GM12878 (cell line): ENCODE results near the gene NUP93. TPM values are rescaled to one million over a fixed set of nuclear protein-coding genes. Genes with fewer than 3 reads are reported as not detected.

Experiments
- CBX3 ChIP-seq: fragments of 200-600 bp; sonication (generic); IDR thresholded peaks from 2 replicates; pipeline ENCODE4 v1.6.1; 2016; ENCODE audit warnings: low read depth, borderline replicate concordance
- CBX5 ChIP-seq: sonication (generic); IDR thresholded peaks from 2 replicates; pipeline ENCODE4 v1.6.1; 2016; ENCODE audit warnings: low read depth, moderate library complexity, mild to moderate bottlenecking, inconsistent platforms
- EED ChIP-seq: sonication (generic); IDR thresholded peaks from 2 replicates; pipeline ENCODE4 v1.6.1; 2016; ENCODE audit warnings: antibody characterized with exemption, low read depth
- EP300 ChIP-seq, 2 experiments: fragments of 150-350 bp in 1 of 2; IDR thresholded peaks; 2 replicates each; pipeline ENCODE4 v1.6.1; 2011 to 2012; ENCODE audit warnings: low read depth in 2 of 2, low read length in 2 of 2, borderline replicate concordance in 1 of 2, improper control_type of control experiment in 1 of 2, inconsistent platforms in 1 of 2; ENCODE audit not compliant: control insufficient read depth in 1 of 2
- FOXM1 ChIP-seq: IDR thresholded peaks from 2 replicates; pipeline ENCODE4 v1.6.1; 2012; ENCODE audit warnings: low read depth, mild to moderate bottlenecking, inconsistent platforms, low read length, moderate library complexity
- GABPA ChIP-seq: IDR thresholded peaks from 2 replicates; pipeline ENCODE4 v1.6.1; 2014; ENCODE audit warnings: antibody characterized with exemption, low read depth, mild to moderate bottlenecking, inconsistent platforms
- GATAD2B ChIP-seq: fragments of 450-650 bp; conservative IDR thresholded peaks from 2 replicates; pipeline ENCODE4 v1.6.1; 2017; ENCODE audit warnings: low read depth, mild to moderate bottlenecking, moderate library complexity
- HCFC1 ChIP-seq: fragments of 150-350 bp; IDR thresholded peaks from 2 replicates; pipeline ENCODE4 v1.6.1; 2014; ENCODE audit warnings: low read length
- HDAC2 ChIP-seq: fragments of 200-600 bp; sonication (generic); IDR thresholded peaks from 2 replicates; pipeline ENCODE4 v1.6.1; 2017
- KDM1A ChIP-seq: fragments of 200-600 bp; sonication (generic); IDR thresholded peaks from 2 replicates; pipeline ENCODE4 v1.6.1; 2016; ENCODE audit warnings: borderline replicate concordance
- MYB ChIP-seq: fragments of 150-350 bp; IDR thresholded peaks from 2 replicates; pipeline ENCODE4 v1.6.1; 2014; ENCODE audit warnings: mild to moderate bottlenecking, low read depth, low read length, borderline replicate concordance
- NR2F1 ChIP-seq: fragments of 450-650 bp; conservative IDR thresholded peaks from 2 replicates; pipeline ENCODE4 v1.6.1; 2017; ENCODE audit warnings: mild to moderate bottlenecking
- SMAD1 ChIP-seq: fragments of 450-650 bp; IDR thresholded peaks from 2 replicates; pipeline ENCODE4 v1.6.1; 2018; ENCODE audit warnings: mild to moderate bottlenecking, low read depth; ENCODE audit not compliant: partially characterized antibody
- STAT1 ChIP-seq: fragments of 450-650 bp; conservative IDR thresholded peaks from 2 replicates; pipeline ENCODE4 v1.6.1; 2014; ENCODE audit warnings: antibody characterized with exemption, mild to moderate bottlenecking
- SUPT20H ChIP-seq: IDR thresholded peaks from 2 replicates; pipeline ENCODE4 v1.6.1; 2011; ENCODE audit warnings: low read depth, mild to moderate bottlenecking, low read length, moderate library complexity, borderline replicate concordance; ENCODE audit not compliant: control insufficient read depth
- TCF7 ChIP-seq: IDR thresholded peaks from 2 replicates; pipeline ENCODE4 v1.6.1; 2014; ENCODE audit warnings: antibody characterized with exemption, borderline replicate concordance
- ZNF207 ChIP-seq: fragments of 450-650 bp; IDR thresholded peaks from 2 replicates; pipeline ENCODE4 v1.6.1; 2014; ENCODE audit warnings: antibody characterized with exemption, mild to moderate bottlenecking, borderline replicate concordance
- ZNF217 ChIP-seq: fragments of 450-650 bp; IDR thresholded peaks from 2 replicates; pipeline ENCODE4 v1.6.1; 2017; ENCODE audit warnings: antibody characterized with exemption, mild to moderate bottlenecking
- polyA plus RNA-seq, 11 experiments: library from polyadenylated mRNA; depleted of rRNA in 4 of 11; unstranded in 6 of 11; stranded (reverse) in 5 of 11; fragments of >200 nt; fragmentation: Nextera tagmentation in 4 of 11; fragmentation: Illumina TruSeq in 1 of 11; extraction: Ambion mirVana in 4 of 11; extraction: Trizol in 1 of 11; gene quantifications; 1 replicate in 1 of 11; 2 replicates in 10 of 11; pipeline versions ENCODE4 v1.2.1 to v1.2.3, GENCODE V29; 2011 to 2016; ENCODE audit warnings: inconsistent platforms in 2 of 11, missing spikeins in 2 of 11, low read depth in 1 of 11
- total RNA-seq, 4 experiments: library from RNA; depleted of rRNA in 3 of 4; stranded (reverse); fragments of >200 nt in 3 of 4; fragmentation: Illumina TruSeq in 1 of 4; extraction: Trizol in 1 of 4; gene quantifications; 2 replicates each; pipeline versions ENCODE4 v1.2.1 to v1.2.3, GENCODE V29; 2013 to 2021
- TF ChIP-seq, protein P1 (sequence below): IDR thresholded peaks from 2 replicates; pipeline ENCODE4 v1.6.1; 2011; ENCODE audit warnings: low read depth, low read length, improper control_type of control experiment, borderline replicate concordance
- TF ChIP-seq, protein P2 (sequence below): IDR thresholded peaks from 2 replicates; pipeline ENCODE4 v1.6.1; 2012; ENCODE audit warnings: improper control_type of control experiment, low read depth, low read length; ENCODE audit not compliant: insufficient replicate concordance
- TF ChIP-seq, protein P3 (sequence below), 3 experiments: IDR thresholded peaks in 2 of 3; conservative IDR thresholded peaks in 1 of 3; 2 replicates each; pipeline ENCODE4 v1.5.1; 2011; ENCODE audit warnings: low read depth in 3 of 3, low read length in 3 of 3, mild to moderate bottlenecking in 3 of 3, control low read depth in 2 of 3, moderate library complexity in 2 of 3, inconsistent platforms in 1 of 3, mixed read lengths in 1 of 3; ENCODE audit not compliant: control insufficient read depth in 2 of 3, insufficient read depth in 1 of 3; ENCODE audit errors: extremely low read depth in 1 of 3
- TF ChIP-seq, protein P4 (sequence below): fragments of 450-650 bp; IDR thresholded peaks from 2 replicates; pipeline ENCODE4 v1.6.1; 2017; ENCODE audit warnings: mild to moderate bottlenecking

The NUP93 gene
- total and polyA plus RNA-seq, 10 of the 15 experiments (the other 5 are each of a cell fraction or from before 2014, with no cell fraction given): 82.2 to 175 (median 101) TPM

DNA sequence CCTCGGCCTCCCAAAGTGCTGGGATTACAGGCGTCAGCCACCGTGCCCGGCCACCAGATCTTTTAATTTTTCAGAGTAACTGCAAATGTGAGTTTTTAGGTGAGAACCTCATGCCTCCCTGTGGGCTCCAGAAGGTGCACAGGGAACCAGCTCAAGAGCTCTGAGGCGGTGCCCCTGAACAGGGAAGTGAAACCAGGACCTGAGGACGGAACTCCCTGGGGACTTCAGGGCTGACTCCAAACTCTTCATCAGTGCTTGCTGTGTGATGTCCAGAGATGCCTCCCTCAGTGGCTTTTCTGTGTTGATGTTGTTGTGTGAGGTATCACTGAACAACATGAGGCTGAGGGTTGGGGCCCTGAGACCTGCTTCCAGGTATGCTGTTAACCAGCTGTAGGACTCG, 158.9 kb downstream of the NUP93 start (continued):
- TF ChIP-seq GATAD2B: peak; percentile 74; the same call in 1 of the 2 replicates
- TF ChIP-seq, protein P1, sequence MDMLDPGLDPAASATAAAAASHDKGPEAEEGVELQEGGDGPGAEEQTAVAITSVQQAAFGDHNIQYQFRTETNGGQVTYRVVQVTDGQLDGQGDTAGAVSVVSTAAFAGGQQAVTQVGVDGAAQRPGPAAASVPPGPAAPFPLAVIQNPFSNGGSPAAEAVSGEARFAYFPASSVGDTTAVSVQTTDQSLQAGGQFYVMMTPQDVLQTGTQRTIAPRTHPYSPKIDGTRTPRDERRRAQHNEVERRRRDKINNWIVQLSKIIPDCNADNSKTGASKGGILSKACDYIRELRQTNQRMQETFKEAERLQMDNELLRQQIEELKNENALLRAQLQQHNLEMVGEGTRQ: no peak
- TF ChIP-seq, protein P2, sequence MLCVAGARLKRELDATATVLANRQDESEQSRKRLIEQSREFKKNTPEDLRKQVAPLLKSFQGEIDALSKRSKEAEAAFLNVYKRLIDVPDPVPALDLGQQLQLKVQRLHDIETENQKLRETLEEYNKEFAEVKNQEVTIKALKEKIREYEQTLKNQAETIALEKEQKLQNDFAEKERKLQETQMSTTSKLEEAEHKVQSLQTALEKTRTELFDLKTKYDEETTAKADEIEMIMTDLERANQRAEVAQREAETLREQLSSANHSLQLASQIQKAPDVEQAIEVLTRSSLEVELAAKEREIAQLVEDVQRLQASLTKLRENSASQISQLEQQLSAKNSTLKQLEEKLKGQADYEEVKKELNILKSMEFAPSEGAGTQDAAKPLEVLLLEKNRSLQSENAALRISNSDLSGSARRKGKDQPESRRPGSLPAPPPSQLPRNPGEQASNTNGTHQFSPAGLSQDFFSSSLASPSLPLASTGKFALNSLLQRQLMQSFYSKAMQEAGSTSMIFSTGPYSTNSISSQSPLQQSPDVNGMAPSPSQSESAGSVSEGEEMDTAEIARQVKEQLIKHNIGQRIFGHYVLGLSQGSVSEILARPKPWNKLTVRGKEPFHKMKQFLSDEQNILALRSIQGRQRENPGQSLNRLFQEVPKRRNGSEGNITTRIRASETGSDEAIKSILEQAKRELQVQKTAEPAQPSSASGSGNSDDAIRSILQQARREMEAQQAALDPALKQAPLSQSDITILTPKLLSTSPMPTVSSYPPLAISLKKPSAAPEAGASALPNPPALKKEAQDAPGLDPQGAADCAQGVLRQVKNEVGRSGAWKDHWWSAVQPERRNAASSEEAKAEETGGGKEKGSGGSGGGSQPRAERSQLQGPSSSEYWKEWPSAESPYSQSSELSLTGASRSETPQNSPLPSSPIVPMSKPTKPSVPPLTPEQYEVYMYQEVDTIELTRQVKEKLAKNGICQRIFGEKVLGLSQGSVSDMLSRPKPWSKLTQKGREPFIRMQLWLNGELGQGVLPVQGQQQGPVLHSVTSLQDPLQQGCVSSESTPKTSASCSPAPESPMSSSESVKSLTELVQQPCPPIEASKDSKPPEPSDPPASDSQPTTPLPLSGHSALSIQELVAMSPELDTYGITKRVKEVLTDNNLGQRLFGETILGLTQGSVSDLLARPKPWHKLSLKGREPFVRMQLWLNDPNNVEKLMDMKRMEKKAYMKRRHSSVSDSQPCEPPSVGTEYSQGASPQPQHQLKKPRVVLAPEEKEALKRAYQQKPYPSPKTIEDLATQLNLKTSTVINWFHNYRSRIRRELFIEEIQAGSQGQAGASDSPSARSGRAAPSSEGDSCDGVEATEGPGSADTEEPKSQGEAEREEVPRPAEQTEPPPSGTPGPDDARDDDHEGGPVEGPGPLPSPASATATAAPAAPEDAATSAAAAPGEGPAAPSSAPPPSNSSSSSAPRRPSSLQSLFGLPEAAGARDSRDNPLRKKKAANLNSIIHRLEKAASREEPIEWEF: no peak
- TF ChIP-seq, protein P3, sequence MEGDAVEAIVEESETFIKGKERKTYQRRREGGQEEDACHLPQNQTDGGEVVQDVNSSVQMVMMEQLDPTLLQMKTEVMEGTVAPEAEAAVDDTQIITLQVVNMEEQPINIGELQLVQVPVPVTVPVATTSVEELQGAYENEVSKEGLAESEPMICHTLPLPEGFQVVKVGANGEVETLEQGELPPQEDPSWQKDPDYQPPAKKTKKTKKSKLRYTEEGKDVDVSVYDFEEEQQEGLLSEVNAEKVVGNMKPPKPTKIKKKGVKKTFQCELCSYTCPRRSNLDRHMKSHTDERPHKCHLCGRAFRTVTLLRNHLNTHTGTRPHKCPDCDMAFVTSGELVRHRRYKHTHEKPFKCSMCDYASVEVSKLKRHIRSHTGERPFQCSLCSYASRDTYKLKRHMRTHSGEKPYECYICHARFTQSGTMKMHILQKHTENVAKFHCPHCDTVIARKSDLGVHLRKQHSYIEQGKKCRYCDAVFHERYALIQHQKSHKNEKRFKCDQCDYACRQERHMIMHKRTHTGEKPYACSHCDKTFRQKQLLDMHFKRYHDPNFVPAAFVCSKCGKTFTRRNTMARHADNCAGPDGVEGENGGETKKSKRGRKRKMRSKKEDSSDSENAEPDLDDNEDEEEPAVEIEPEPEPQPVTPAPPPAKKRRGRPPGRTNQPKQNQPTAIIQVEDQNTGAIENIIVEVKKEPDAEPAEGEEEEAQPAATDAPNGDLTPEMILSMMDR (IDR thresholded peaks at IDR 0.05 in 2 of 3, conservative IDR thresholded peaks at IDR 0.05 in 1 of 3; ENCODE audit: control insufficient read depth in 2 of 3, extremely low read depth in 1 of 3, insufficient read depth in 1 of 3, low read depth in 3 of 3, low read length in 3 of 3): peak in 2 of 3 experiments; percentile 15 to 27; a peak in 2 of 6 replicates
- no peak for TF ChIP-seq SMAD1
- no peak for TF ChIP-seq TCF7
- TF ChIP-seq STAT1: no peak
- no peak for TF ChIP-seq ZNF207
- peak; percentile 96 for TF ChIP-seq EED
- no peak for TF ChIP-seq FOXM1
- no peak for TF ChIP-seq SUPT20H
- TF ChIP-seq, protein P4, sequence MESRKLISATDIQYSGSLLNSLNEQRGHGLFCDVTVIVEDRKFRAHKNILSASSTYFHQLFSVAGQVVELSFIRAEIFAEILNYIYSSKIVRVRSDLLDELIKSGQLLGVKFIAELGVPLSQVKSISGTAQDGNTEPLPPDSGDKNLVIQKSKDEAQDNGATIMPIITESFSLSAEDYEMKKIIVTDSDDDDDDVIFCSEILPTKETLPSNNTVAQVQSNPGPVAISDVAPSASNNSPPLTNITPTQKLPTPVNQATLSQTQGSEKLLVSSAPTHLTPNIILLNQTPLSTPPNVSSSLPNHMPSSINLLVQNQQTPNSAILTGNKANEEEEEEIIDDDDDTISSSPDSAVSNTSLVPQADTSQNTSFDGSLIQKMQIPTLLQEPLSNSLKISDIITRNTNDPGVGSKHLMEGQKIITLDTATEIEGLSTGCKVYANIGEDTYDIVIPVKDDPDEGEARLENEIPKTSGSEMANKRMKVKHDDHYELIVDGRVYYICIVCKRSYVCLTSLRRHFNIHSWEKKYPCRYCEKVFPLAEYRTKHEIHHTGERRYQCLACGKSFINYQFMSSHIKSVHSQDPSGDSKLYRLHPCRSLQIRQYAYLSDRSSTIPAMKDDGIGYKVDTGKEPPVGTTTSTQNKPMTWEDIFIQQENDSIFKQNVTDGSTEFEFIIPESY: no peak
- TF ChIP-seq CBX5: no peak
- TF ChIP-seq HDAC2: no peak
- TF ChIP-seq ZNF217: no peak
- no peak for TF ChIP-seq HCFC1
- TF ChIP-seq NR2F1: peak; percentile 58
- no peak for TF ChIP-seq KDM1A
- no peak for TF ChIP-seq CBX3
- TF ChIP-seq EP300 (IDR thresholded peaks at IDR 0.05; ENCODE audit: borderline replicate concordance in 1 of 2, control insufficient read depth in 1 of 2, low read depth in 2 of 2, low read length in 2 of 2): peak in 1 of 2 experiments; percentile 57; a peak in 1 of 4 replicates
- TF ChIP-seq GABPA: no peak
- TF ChIP-seq MYB: no peak
